ENCODE data around the gene CD82. TPM values are rescaled to one million over a fixed set of nuclear protein-coding genes. Genes with fewer than 3 reads are reported as not detected.

Gene CD82
- total and polyA plus RNA-seq, 2 of the 13 experiments (the other 11 are each of a cell fraction or from before 2014, with no cell fraction given) = 0.05 TPM; not detected in 1

- Histone ChIP-seq H3K36me3 (replicated peaks in 1 of 2; ENCODE audit: control insufficient read depth in 1 of 2, insufficient read depth in 2 of 2, low read length in 2 of 2) (no peaks in the 10 kb centered on the region), H3K9me3 (ENCODE audit: low read length) (no peaks in the 10 kb centered on the region), H3K4me1 (ENCODE audit: insufficient read depth, low read length) (no peaks in the 10 kb centered on the region), H3K4me2 (ENCODE audit: low read depth, low read length) (no peak overlapping the region), H3K4me3 (replicated peaks in 1 of 3; ENCODE audit: insufficient read depth in 1 of 3, low read depth in 2 of 3, low read length in 3 of 3) (no peak overlapping the region), H3K9ac (ENCODE audit: insufficient read depth, low read depth, low read length) (no peak overlapping the region), H3K27ac (ENCODE audit: extremely low read length, insufficient read depth, low read length) (no peak overlapping the region), H3K27me3 (ENCODE audit: control insufficient read depth in 1 of 2, insufficient read depth in 2 of 2, low read length in 2 of 2) (no peaks in the 10 kb centered on the region; a peak in 1 of 5 replicates), H2AFZ (ENCODE audit: low read length) (no peak overlapping the region), H4K20me1 (ENCODE audit: insufficient read depth, low read length) (no peaks in the 10 kb centered on the region), H3K79me2 (ENCODE audit: insufficient read depth, low read length) (no peaks in the 10 kb centered on the region)
- POLR2A ChIA-PET = no interaction called here
- DNase-seq (ENCODE audit: low spot score) = no peak
- 67% methylated on average over 14 of the region's 14 CpGs for WGBS (ENCODE audit: low lambda C conversion rate)
- CTCF ChIA-PET (ENCODE audit: low intra/inter-chr PET ratio, low total read pairs) = interaction anchor here (1.1 to 3.2 kb wide), 5 partner anchors 57 to 295 kb away, joined by 3 to 44 read pairs (median 5); no protein-coding TSS in a partner anchor
- in situ Hi-C loops (cut with HindIII; ENCODE audit: extremely low pct_ligation_motif_present, low pct_unique_long_range_greater_than_20kb) = loop anchor here (10.0 kb wide), 1 partner anchor 51 kb away; the partner anchor contains the start of gene CD82
- no peak for ATAC-seq
- no peak for FAIRE-seq
- intact Hi-C loops (cut with micrococcal nuclease; ENCODE audit: unreplicated experiment) = no loop called here
- TF ChIP-seq ZNF451 (CRISPR knock-in tag; IDR thresholded peaks at IDR 0.05) (no peak), NFIB (CRISPR knock-in tag; IDR thresholded peaks at IDR 0.05; ENCODE audit: borderline replicate concordance) (no peak), EED (CRISPR knock-in tag; IDR thresholded peaks at IDR 0.05) (no peak), REXO4 (CRISPR knock-in tag; IDR thresholded peaks at IDR 0.05; ENCODE audit: borderline replicate concordance) (no peak), ZNF766 (CRISPR knock-in tag; IDR thresholded peaks at IDR 0.05; ENCODE audit: borderline replicate concordance) (no peak), ZNF703 (CRISPR knock-in tag; IDR thresholded peaks at IDR 0.05; ENCODE audit: borderline replicate concordance) (no peak), ZSCAN20 (CRISPR knock-in tag; IDR thresholded peaks at IDR 0.05; ENCODE audit: borderline replicate concordance) (no peak), SP1 (IDR thresholded peaks at IDR 0.05) (no peak), SP1 (CRISPR knock-in tag; IDR thresholded peaks at IDR 0.05) (no peak)
- TF ChIP-seq, protein P1, sequence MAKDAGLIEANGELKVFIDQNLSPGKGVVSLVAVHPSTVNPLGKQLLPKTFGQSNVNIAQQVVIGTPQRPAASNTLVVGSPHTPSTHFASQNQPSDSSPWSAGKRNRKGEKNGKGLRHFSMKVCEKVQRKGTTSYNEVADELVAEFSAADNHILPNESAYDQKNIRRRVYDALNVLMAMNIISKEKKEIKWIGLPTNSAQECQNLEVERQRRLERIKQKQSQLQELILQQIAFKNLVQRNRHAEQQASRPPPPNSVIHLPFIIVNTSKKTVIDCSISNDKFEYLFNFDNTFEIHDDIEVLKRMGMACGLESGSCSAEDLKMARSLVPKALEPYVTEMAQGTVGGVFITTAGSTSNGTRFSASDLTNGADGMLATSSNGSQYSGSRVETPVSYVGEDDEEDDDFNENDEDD (CRISPR knock-in tag; IDR thresholded peaks at IDR 0.05; ENCODE audit: borderline replicate concordance) = no peak
- BruUV-seq (replicated peaks) = no TSS peak
These were observed 50.7 kb downstream of the CD82 start for GRCh38 chr11:44615913-44616791.
